Measurements from ENCODE around the gene ERF.

The ERF gene

GRCh38 chr19:42254850-42255765, at the start of gene ERF:
ERF (minus strand) TSS chr19:42255128; CDS start chr19:42254999, 129 bp downstream.
- no peak for TF ChIP-seq ARNT (IDR thresholded peaks at IDR 0.05)
- TF ChIP-seq NFRKB (IDR thresholded peaks at IDR 0.05), result no peak
- TF ChIP-seq L3MBTL2 (conservative IDR thresholded peaks at IDR 0.05), result no peak
- no peak for TF ChIP-seq ZNF384 (IDR thresholded peaks at IDR 0.05)
- no peak for TF ChIP-seq BHLHE40 (IDR thresholded peaks at IDR 0.05; ENCODE audit: borderline replicate concordance)
- no peak for TF ChIP-seq FOXK2 (IDR thresholded peaks at IDR 0.05)
- TF ChIP-seq SUZ12 (IDR thresholded peaks at IDR 0.05), result no peak
- TF ChIP-seq ELF4 (IDR thresholded peaks at IDR 0.05), result no peak
- no peak for TF ChIP-seq FOXM1 (IDR thresholded peaks at IDR 0.05; ENCODE audit: borderline replicate concordance)
- no peak for TF ChIP-seq LEF1 (IDR thresholded peaks at IDR 0.05; ENCODE audit: borderline replicate concordance)
- no peak for TF ChIP-seq CTBP1 (IDR thresholded peaks at IDR 0.05; ENCODE audit: borderline replicate concordance)
- no peak for TF ChIP-seq TARDBP (IDR thresholded peaks at IDR 0.05)
- TF ChIP-seq FOXA1 (IDR thresholded peaks at IDR 0.05), result no peak
- POLR2A ChIA-PET, result interaction anchor here (0.9 to 1.4 kb wide), 6 partner anchors 8 to 24 kb away, joined by 3 to 6 read pairs (median 4); no protein-coding TSS in a partner anchor
- peak; percentile 93 for DNase-seq (ENCODE audit: extremely low spot score)
- CTCF ChIA-PET, result interaction anchor here (2.1 kb wide), 1 partner anchor 9 kb away, joined by 6 read pairs; no protein-coding TSS in a partner anchor

DNA sequence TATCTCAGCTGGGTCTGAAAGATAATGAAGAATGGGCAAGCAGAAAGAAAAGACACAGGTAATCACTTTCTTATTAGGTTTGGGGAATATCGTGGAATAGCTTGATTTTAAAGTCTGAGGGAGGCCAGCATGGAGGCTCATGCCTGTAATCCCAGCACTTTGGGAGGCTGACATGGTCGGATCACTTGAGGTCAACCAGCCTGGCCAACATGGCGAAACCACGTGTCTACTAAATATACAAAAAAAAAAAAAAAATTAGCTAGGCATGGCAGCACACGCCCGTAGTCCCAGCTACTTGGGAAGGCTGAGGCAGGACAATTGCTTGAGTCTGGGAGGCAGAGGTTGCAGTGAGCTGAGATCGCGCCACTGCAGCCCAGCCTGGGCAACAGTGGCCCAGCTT, 48.9 kb upstream of the ERF start:
- DNase-seq (ENCODE audit: extremely low spot score), result no peak
- CTCF ChIA-PET, result interaction anchor here (0.6 to 1.0 kb wide), 2 partner anchors 16 to 58 kb away, joined by 3 read pairs; no protein-coding TSS in a partner anchor
- POLR2A ChIA-PET, result interaction anchor here (0.7 to 2.0 kb wide), 3 partner anchors 21 to 62 kb away, joined by 3 to 5 read pairs (median 3); no protein-coding TSS in a partner anchor
- TF ChIP-seq CTBP1 (IDR thresholded peaks at IDR 0.05; ENCODE audit: borderline replicate concordance) (no peak), SP1 (IDR thresholded peaks at IDR 0.05) (no peak), ELF4 (IDR thresholded peaks at IDR 0.05) (no peak), NFRKB (IDR thresholded peaks at IDR 0.05) (no peak), LEF1 (IDR thresholded peaks at IDR 0.05; ENCODE audit: borderline replicate concordance) (no peak), L3MBTL2 (conservative IDR thresholded peaks at IDR 0.05) (no peak), ZNF384 (IDR thresholded peaks at IDR 0.05) (no peak), SUZ12 (IDR thresholded peaks at IDR 0.05) (no peak), FOXK2 (IDR thresholded peaks at IDR 0.05) (no peak), ARNT (IDR thresholded peaks at IDR 0.05) (no peak), FOXM1 (IDR thresholded peaks at IDR 0.05; ENCODE audit: borderline replicate concordance) (no peak), TARDBP (IDR thresholded peaks at IDR 0.05) (no peak), BHLHE40 (IDR thresholded peaks at IDR 0.05; ENCODE audit: borderline replicate concordance) (no peak), PKNOX1 (IDR thresholded peaks at IDR 0.05) (no peak), HDGF (IDR thresholded peaks at IDR 0.05; ENCODE audit: borderline replicate concordance) (no peak), FOXA1 (IDR thresholded peaks at IDR 0.05) (no peak)

GRCh38 chr19:42303101-42303464, 48.2 kb upstream of the ERF start:
- POLR2A ChIA-PET, result interaction anchor here (0.9 to 2.0 kb wide), 8 partner anchors 19 to 143 kb away, joined by 3 to 11 read pairs (median 4); no protein-coding TSS in a partner anchor
- TF ChIP-seq ARNT (IDR thresholded peaks at IDR 0.05) (no peak), LEF1 (IDR thresholded peaks at IDR 0.05; ENCODE audit: borderline replicate concordance) (no peak), PKNOX1 (IDR thresholded peaks at IDR 0.05) (no peak), ELF4 (IDR thresholded peaks at IDR 0.05) (no peak), BHLHE40 (IDR thresholded peaks at IDR 0.05; ENCODE audit: borderline replicate concordance) (no peak), FOXA1 (IDR thresholded peaks at IDR 0.05) (no peak), SP1 (IDR thresholded peaks at IDR 0.05) (no peak)
- no peak for DNase-seq (ENCODE audit: extremely low spot score)
- CTCF ChIA-PET, result no interaction called here

- ChIA-PET POLR2A (interaction anchor here (1.0 to 2.0 kb wide), 5 partner anchors 19 to 59 kb away, joined by 3 to 11 read pairs (median 6); no protein-coding TSS in a partner anchor), CTCF (interaction anchor here (0.6 to 0.7 kb wide), 2 partner anchors 123 to 1609 kb away, joined by 3 to 4 read pairs; no protein-coding TSS in a partner anchor)
- no peak for DNase-seq (ENCODE audit: extremely low spot score)
- TF ChIP-seq LEF1 (IDR thresholded peaks at IDR 0.05; ENCODE audit: borderline replicate concordance), result no peak
- no peak for TF ChIP-seq HDGF (IDR thresholded peaks at IDR 0.05; ENCODE audit: borderline replicate concordance)
- TF ChIP-seq PKNOX1 (IDR thresholded peaks at IDR 0.05), result no peak
- no peak for TF ChIP-seq BHLHE40 (IDR thresholded peaks at IDR 0.05; ENCODE audit: borderline replicate concordance)
- no peak for TF ChIP-seq NFRKB (IDR thresholded peaks at IDR 0.05)
Observed at GRCh38 chr19:42301646-42302203, 46.8 kb upstream of the ERF start, which contains the start of gene PRR19. PRR19 (plus strand) TSS chr19:42302132; CDS start chr19:42309585, 7,453 bp downstream.

DNA sequence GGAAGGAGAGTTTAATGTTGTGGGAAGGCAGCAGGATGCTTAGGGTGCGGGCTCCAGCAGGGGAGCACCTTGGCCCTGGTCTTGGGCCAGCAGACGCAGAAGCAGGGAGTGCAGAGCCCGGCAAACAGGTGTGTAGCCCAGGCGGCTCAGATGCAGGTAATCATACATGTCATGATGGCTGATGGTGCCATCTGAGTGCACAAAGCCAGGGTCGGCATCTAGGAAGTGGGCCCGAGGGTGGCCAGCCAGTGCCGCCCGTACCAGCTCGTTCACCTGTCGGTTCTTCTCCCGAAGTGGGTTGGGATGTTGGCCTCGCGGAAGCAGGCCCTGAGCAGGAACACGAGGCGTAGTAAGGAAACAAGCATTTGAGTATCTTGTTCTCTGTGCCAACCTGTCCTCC, 42.1 kb upstream of the ERF start:
- POLR2A ChIA-PET, result interaction anchor here (0.7 kb wide), 1 partner anchor 51 kb away, joined by 3 read pairs; no protein-coding TSS in a partner anchor
- CTCF ChIA-PET, result interaction anchor here (0.8 to 1.0 kb wide), 2 partner anchors 31 to 52 kb away, joined by 6 read pairs; no protein-coding TSS in a partner anchor
- TF ChIP-seq CTBP1 (IDR thresholded peaks at IDR 0.05; ENCODE audit: borderline replicate concordance) (no peak), FOXK2 (IDR thresholded peaks at IDR 0.05) (no peak), TARDBP (IDR thresholded peaks at IDR 0.05) (no peak), ARNT (IDR thresholded peaks at IDR 0.05) (no peak), PKNOX1 (IDR thresholded peaks at IDR 0.05) (no peak), ELF4 (IDR thresholded peaks at IDR 0.05) (no peak), ZNF384 (IDR thresholded peaks at IDR 0.05) (no peak), BHLHE40 (IDR thresholded peaks at IDR 0.05; ENCODE audit: borderline replicate concordance) (no peak), LEF1 (IDR thresholded peaks at IDR 0.05; ENCODE audit: borderline replicate concordance) (no peak), NFRKB (IDR thresholded peaks at IDR 0.05) (no peak), SP1 (IDR thresholded peaks at IDR 0.05) (no peak), FOXA1 (IDR thresholded peaks at IDR 0.05) (no peak), FOXM1 (IDR thresholded peaks at IDR 0.05; ENCODE audit: borderline replicate concordance) (no peak)
- no peak for DNase-seq (ENCODE audit: extremely low spot score)
